NCI-H748 (cell line): ENCODE results near the gene NPAS3.

Source experiments
- DNase-seq: peaks from one replicate; lab custom pipeline; 2025; ENCODE audit not compliant: unreplicated experiment; lab: John Stamatoyannopoulos, UW

Gene NPAS3

DNA sequence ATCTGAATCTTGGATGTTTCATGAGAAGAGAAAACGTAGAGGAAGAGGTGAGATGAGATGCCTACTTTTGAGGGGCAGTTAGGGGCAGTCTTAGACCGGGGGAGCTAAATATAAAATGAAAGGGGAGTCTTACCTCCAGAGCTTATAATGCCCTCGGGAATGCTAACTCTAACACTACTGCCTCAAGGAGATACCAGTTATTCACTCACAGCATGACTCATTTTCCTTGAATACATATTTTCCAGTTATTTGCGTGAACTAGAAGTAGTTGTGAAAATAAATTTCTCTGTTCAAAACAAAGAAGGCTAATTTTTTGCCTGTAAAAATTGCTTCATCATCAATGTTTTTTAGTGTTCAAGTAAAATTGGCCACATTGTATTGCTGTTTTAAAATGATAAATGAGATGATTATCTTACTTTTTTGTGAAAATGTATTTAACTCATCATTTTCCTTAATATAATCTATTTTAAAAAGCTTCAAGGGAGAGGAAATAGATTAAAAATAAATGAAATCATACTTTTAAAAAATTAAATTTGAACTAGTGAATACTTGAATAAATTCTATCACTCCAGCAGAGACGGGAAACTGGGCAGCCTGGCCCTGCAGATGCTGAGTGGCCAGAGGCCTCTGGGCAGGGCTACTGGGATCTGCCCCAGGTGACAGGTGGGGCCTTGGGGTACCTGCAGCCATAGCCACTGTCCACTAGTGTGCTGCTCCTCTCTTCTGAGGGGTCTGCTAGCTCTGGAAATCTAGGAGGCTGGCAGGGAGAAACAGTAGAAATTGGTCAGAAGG lies 672.9 kb downstream of the NPAS3 start:
- DNase-seq = no peak

- no peak for DNase-seq
Observed at GRCh38 chr14:33612197-33612505, 673.5 kb downstream of the NPAS3 start.

DNA sequence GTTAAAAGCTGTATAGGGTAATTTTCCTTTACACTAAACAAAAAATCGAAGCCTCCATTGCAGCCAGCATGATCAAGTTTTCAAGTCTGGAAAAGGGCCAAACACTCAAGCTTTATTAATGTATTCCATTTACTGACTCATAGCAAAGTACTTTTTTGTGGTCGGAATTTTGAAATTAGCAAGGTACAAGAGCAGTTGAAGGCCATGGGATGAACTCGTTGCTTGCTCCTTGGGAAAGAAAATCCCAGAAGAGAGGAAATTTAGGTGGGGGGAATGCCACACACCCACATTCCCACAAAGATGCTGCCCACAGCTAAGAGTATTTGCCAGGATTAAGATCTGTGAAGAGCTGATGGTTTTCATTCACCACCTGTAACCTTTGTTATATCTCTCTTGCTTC lies 678.5 kb downstream of the NPAS3 start:
- peak; percentile 34 for DNase-seq

DNA sequence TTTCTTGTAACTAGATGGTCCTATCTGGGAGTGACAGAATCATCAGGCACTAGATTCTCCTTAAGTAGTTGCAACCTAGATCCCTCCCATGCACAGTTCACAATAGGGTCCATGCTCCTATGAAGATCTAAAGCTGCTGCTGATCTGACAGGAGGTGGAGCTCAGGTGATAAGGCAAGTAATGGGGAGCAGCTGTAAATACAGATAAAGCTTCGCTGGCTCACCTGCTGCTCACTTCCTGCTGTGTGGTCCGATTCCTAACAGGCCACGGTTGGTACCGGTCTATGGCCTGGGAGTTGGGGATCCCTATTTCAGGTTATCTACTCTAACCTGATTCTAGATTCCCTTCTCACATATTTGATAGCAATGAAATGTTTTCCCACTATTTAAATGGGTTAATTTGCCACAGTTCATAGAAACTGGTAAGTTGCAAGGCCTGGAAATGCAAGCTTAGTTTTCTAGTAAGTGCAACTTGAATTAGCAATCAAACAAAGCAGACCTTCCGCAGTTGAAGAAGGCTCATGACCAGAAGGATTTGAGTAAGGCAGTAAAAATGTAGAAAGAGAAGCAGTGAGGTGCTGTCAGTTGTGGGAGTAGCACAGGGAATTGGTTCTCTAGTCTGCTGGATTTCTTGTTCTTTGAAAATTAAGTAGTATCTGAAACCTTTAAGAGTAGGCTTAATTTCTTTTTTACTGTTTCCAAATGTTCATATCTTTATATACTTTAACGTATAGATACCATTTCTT lies 679.9 kb downstream of the NPAS3 start:
- DNase-seq = no peak

- DNase-seq = no peak
Observed at GRCh38 chr14:33622496-33622895, 683.8 kb downstream of the NPAS3 start.

DNA sequence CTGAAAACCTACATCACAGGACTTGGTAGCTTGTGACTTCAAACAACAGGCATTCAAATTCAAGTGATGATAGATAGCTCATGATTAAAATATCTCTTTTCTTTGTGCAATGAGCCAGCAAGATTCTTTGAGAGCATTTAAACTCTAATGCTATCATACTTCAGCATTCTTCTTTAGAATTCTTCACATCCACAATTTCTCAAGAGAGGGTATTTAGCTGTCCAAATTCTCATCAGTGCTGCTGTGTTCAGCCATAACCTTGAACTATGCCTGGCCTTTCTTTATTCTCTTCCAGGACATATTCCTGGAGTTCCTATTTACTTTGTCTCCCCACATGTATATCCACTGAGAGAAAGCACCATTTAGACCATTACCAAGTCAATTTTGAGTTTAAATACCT lies 691.1 kb downstream of the NPAS3 start:
- no peak for DNase-seq

DNA sequence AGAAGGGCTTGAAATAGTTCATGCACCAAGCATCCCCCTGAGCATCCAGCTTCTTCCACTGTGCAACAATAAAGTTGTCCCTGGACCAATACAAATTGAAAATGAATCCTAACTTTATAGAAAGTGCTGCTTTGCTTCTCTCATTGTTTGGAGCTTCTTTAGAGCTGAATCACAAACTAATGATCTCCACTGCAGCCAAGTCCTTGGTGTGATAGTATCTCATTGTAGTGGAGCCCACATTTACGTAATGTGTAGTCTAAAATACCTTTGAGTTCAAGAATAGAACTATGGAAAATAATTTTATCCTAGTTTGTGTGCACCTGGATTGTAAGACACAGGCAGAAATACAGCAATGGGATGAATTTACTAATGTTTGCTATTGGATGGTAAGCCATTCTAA lies 692.3 kb downstream of the NPAS3 start:
- DNase-seq = no peak

DNA sequence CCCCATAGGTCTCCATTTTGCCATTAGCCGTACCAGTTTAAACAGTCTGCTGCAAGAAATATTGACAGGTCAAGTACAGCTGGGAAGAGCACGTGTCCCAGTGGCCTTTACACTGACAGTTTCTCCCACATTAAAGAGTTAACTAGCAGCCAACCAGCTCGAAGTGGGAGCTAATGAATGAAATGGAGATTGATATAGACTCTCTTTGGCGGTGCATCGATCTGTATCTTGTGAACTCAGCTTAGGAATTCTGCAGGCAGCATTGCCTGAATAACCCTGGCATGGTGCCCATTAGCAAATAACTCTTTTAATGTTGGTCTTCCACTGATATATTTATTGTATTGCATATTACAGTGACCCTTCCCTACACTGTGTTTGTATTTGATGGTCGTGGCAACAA lies 692.8 kb downstream of the NPAS3 start:
- DNase-seq = peak; percentile 65

GRCh38 chr14:33634631-33635030 lies 696.0 kb downstream of the NPAS3 start:
- DNase-seq = no peak

DNA sequence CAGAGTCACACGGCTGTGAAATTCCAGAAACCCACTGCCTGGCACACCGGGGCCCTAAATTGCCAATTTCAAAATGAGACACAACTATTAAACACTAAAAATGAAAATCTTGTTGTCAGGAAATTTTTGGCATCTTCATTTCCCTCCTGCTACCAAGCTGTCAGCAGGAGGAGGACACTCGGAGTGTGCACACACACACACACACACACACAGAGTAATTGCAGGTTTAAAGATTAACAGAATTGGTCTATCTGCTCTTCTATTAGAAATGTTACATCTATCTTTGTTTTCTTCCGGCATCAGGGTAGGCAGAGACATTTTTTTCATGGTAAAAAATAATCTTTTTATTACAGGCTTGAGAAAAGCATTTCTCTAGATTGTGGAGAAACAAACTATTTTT lies 698.0 kb downstream of the NPAS3 start:
- no peak for DNase-seq

- peak; percentile 63 for DNase-seq
Observed at GRCh38 chr14:33642080-33642479, 703.4 kb downstream of the NPAS3 start.

GRCh38 chr14:33642691-33643244 lies 704.1 kb downstream of the NPAS3 start:
- DNase-seq = no peak

DNA sequence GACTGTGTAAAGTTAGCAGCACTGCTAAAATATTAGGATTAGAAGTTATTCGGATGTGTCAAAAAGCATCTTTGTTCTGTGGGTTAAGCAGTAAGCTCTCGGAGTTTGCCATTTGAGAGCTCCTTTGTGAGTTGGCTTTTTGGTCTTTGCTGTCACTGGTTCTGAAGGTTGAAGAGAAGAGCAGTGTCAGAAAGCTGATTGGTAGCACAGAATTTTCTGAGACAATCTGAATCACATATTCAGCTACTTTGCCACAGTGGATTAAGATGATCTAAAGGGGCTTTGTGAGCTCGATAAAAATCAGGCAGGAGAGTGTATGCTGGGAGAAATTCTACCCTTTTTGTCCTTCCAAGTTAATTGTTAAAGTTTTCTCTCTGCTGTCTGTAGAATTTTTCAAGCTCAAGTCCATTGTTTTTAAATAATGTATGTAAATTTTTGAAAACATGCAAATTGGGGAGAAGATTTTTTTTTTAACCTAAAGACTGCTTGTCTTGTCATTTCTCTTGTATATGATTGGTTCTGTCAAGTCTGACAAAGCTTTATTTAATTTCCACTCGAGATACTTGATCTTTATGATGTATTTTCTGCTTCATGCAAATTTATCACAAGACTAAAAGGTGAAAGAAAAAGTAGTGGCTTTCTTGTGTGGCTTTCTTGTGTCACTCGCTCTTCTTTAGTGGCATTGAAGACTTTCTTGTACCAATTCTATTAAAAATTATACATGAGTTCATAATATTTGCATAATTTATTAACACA lies 704.9 kb downstream of the NPAS3 start:
- DNase-seq = no peak

DNA sequence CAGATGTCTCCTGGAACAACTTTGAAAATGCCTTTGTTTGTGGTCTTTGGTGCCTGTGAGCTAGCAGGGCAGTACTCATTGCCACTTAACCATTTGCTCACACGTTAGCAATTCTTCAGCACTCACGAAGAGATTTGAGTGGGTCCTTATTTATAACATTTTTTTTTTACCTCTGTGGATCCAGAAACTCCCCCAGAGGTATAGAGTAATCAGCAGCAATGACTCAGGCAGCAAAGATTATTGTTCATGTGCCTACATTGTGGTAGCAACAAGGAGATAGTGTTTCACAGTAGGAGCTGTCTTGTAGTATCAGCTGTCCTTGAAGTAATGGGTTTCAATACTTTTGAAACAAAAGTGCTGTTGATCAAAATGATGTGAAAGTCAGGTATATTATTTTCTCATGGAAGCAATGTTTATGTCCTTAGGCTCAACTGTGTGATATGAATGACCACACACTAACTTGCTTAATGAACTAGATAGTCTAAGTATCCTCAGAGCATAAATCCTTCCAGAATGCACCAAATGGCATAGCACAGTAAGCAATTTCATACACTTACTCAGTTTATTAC lies 708.1 kb downstream of the NPAS3 start:
- DNase-seq = no peak

DNA sequence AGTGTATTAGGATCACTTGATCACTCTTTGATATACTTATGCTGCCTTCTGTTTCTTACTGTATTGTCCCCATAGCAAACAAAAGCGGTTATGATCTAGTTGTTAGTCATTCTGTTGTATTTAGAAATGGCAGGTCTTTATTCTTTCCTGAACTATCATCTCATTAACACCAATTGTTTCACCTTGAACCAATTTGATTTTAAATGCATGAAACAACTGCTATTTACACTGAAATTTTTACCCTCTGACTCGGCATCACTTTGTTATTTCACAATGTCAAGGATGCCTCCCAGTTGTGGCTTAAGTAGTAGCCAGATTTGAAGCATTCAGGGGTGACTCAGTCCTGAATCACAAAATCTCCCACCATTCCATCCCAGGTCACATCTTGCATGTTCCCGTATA lies 708.7 kb downstream of the NPAS3 start:
- no peak for DNase-seq

DNA sequence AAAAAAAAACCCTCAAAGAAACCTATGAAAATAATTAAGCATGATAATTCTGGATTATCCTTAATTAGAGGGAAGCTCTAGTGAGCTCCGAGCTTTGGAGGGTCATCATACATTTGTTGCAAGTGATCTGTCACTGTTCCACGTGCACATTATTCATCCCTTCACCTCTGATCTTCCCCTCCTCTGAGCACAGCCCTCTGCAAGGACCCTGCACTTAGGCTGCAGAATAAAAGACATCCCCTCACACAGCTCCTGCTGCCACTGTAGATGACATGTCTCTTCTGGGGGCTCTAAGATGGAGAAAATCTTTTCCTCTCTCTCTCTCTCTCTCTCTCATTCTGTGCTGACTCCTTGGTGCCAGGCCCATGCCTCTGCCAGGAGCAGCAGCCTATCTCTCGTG lies 711.8 kb downstream of the NPAS3 start:
- no peak for DNase-seq

DNA sequence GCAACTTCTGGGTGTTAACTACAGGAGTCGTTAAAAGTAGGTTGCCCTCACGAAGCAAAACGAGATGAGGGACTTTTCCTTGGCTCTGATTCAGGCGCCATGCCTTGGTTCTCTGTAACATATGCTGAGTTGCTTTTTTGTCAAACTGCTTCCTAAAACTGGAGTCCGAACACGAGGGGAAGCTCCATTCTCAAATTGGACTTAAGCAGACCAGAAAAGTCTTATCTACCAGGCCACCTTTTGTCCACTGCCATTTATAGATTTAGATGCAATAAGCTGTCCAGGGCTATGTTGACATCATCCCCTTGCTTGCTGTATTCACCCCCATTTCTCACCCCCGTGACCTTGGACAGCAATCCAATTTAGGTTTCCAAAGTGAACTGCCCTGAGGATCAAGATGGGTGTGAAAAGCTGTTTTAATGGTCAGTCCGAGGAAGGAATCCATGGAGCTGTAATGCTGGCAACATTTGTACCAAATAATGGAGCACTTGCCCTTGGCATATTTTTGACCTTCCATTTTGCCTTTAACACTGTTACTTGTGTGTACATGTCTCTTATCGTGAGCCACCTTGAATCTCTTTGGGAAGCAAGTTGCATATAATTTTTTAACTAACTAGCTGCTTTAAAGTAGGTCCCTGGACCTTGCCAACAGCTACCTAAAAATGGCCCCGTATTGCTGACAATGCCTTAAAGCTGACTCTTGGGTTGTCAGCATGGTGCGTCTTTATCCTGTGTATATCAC lies 714.1 kb downstream of the NPAS3 start:
- no peak for DNase-seq

DNA sequence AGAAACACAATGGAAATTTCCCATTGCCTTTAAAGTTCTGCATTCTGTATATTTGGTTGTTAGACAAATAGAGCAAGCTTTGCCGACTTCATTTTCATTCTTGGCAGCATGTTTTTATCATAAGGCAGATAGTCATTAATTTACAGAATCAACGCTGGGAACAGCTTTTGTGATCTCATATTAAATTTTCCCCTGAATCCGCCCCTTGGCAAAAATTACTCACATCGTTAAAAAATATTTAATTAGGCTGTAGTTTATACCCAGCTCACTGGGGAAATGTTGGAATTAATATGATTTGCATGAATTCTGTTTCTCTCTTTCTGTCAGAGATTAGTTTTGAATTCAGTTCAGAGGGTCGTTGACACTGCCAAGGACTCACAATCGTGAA lies 714.6 kb downstream of the NPAS3 start:
- DNase-seq = no peak

GRCh38 chr14:33655421-33655820 lies 716.7 kb downstream of the NPAS3 start:
- no peak for DNase-seq

- DNase-seq = no peak
Observed at GRCh38 chr14:33657476-33657875, 718.8 kb downstream of the NPAS3 start.

DNA sequence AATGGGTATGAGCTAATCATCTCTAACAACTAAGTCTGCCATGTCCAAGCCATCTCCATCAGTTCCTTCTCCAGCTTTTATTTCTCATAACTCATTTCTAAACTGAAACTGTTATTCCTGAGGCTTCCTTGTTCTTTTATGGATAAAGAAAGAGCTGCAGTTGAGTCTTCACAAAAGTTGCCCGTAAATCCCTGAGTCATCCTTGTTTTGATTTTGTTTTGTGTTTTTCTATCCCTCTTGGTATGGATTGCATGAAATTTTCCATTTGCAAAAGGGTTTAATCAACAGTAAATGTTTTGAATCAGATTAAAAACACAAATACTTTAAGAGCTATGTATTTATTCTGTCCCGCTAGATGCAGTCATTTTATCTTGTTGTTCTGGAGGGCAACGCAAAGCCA lies 721.6 kb downstream of the NPAS3 start:
- DNase-seq = no peak
